ENCODE data around the gene CSF2.

DNA sequence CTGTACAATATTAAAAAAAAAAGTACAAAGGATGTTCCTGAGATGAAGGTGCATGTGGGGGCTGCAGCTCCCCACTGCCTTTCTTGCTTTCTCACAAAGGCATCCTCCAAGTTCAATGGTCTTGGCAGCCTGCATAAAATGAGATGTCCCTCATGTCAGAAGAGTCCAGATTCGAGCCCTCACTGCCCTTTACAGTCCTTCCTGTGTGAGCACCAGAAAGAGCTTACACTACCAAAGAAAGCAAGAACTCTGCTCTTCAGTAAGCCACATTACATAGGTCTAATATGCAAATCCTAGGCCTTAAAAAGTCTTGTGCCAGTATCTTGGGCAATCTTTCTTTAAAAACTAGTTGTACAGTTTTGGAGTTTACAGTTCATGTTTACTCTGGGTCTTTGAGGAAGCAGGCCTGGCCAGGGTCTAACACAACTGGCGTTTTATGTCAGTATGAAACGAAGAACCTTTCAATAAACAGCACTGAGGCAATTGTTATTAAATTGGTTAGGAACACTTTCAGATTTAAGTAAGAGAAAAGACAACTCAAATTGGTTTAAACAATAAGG, 36.0 kb downstream of the CSF2 start:
- TF ChIP-seq POLR2AphosphoS5 (IDR thresholded peaks at IDR 0.05; ENCODE audit: low read depth, low read length) (no peak), POLR2A (IDR thresholded peaks at IDR 0.05; ENCODE audit: low read depth, low read length) (no peak), TAF1 (IDR thresholded peaks at IDR 0.05; ENCODE audit: low read depth, low read length) (no peak), SPI1 (IDR thresholded peaks at IDR 0.05; ENCODE audit: low read depth, low read length) (no peak)

Data from GM12891 (cell line).